Measurements from ENCODE around the gene EXOC6B. TPM values are rescaled to one million over a fixed set of nuclear protein-coding genes. Genes with fewer than 3 reads are reported as not detected.

EXOC6B gene
- total and polyA plus RNA-seq, 9 of the 15 experiments (the other 6 are each of a cell fraction or from before 2014, with no cell fraction given): 0.28 to 4.2 (median 2.0) TPM

DNA sequence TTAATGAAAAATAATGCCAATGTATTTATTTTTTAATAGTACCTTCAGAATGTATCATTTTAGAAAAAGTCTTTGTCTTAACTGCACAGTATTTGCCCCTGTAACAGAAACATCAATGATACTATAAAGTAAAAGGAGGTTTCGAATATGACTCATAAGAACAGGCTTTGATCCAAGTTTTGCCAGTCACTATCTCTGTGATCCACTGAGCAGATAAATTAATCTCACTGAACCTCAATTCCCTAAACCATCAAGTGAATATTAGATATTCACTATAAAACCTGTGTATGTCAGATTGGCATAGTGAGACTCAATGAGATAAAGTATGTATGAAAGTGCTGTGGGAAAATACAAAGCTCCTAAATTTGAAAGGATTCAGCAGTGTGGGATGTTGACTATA is 292.1 kb downstream of the EXOC6B start (continued):
- TF ChIP-seq ZNF740 (CRISPR knock-in tag; IDR thresholded peaks at IDR 0.05) (no peak), ZNF740 (tag; IDR thresholded peaks at IDR 0.05) (no peak), FOSL1 (tag; conservative IDR thresholded peaks at IDR 0.05) (peak; percentile 94), CCNT2 (IDR thresholded peaks at IDR 0.05; ENCODE audit: borderline replicate concordance, extremely low read depth, insufficient read length, low read depth, low read length) (peak; percentile 78), ARID3A (IDR thresholded peaks at IDR 0.05; ENCODE audit: borderline replicate concordance, low read depth, low read length) (peak; percentile 83; the same call in 1 of the 2 replicates), TRIM24 (IDR thresholded peaks at IDR 0.05) (peak in 1 of 2 experiments; percentile 70; a peak in 3 of 4 replicates), CEBPG (CRISPR knock-in tag; IDR thresholded peaks at IDR 0.05) (no peak), CEBPG (tag; conservative IDR thresholded peaks at IDR 0.05 in 1 of 2, IDR thresholded peaks at IDR 0.05 in 1 of 2) (no peak), PATZ1 (CRISPR knock-in tag; IDR thresholded peaks at IDR 0.05; ENCODE audit: borderline replicate concordance) (no peak), NCOR1 (IDR thresholded peaks at IDR 0.05) (peak; percentile 83), ZBTB7A (IDR thresholded peaks at IDR 0.05; ENCODE audit: borderline replicate concordance, control insufficient read depth, low read depth, low read length) (no peak), TBL1XR1 (IDR thresholded peaks at IDR 0.05; ENCODE audit: low read length in 2 of 2) (0 out of 4 replicates have a peak, but pooled peaks of 1 of the 2 experiments have one; percentile 36), FOXM1 (IDR thresholded peaks at IDR 0.05; ENCODE audit: low read depth) (peak; percentile 71), FOXM1 (CRISPR knock-in tag; IDR thresholded peaks at IDR 0.05; ENCODE audit: low read depth) (no peak), PHB (CRISPR knock-in tag; IDR thresholded peaks at IDR 0.05) (no peak), HMGXB4 (CRISPR knock-in tag; IDR thresholded peaks at IDR 0.05) (no peak), NFIC (IDR thresholded peaks at IDR 0.05) (peak; percentile 90), ZBTB8A (IDR thresholded peaks at IDR 0.05; ENCODE audit: partially characterized antibody) (no peak), SOX6 (IDR thresholded peaks at IDR 0.05) (peak; percentile 55; the same call in 1 of the 2 replicates), L3MBTL2 (IDR thresholded peaks at IDR 0.05) (no peak), POLR2AphosphoS5 (IDR thresholded peaks at IDR 0.05; ENCODE audit: control insufficient read depth, insufficient read depth, low read depth, low read length) (peak; percentile 48; the same call in 1 of the 2 replicates), TFAM (CRISPR knock-in tag; conservative IDR thresholded peaks at IDR 0.05) (no peak)
- TF ChIP-seq, protein P1, sequence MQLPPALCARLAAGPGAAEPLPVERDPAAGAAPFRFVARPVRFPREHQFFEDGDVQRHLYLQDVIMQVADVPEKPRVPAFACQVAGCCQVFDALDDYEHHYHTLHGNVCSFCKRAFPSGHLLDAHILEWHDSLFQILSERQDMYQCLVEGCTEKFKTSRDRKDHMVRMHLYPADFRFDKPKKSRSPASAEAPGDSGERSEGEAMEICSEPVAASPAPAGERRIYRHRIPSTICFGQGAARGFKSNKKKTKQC (CRISPR knock-in tag; IDR thresholded peaks at IDR 0.05): no peak

All from K562 (cell line).